ENCODE data around the gene CHAT.
"Not testable (repeated sequence)": the region's sequence is repeated elsewhere in the genome, so short reads cannot be mapped to it uniquely, and the experiment has no call there.

DNA sequence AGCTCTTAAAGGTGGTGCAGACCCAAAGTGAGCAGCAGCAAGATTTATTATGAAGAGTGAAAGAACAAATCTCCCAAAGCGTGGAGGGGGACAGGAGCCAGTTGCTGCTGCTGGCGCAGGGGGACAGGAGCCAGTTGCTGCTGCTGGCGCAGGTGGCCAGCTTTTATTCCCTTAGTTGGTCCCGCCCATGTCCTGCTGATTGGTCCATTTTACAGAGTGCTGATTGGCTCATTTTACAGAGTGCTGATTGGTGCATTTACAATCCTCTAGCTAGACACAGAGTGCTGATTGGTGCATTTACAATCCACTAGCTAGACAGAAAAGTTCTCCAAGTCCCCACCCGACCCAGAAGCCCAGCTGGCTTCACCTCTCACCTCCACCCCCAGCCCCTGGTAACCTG lies 68.6 kb downstream of the CHAT start:
- TF ChIP-seq, protein P1, sequence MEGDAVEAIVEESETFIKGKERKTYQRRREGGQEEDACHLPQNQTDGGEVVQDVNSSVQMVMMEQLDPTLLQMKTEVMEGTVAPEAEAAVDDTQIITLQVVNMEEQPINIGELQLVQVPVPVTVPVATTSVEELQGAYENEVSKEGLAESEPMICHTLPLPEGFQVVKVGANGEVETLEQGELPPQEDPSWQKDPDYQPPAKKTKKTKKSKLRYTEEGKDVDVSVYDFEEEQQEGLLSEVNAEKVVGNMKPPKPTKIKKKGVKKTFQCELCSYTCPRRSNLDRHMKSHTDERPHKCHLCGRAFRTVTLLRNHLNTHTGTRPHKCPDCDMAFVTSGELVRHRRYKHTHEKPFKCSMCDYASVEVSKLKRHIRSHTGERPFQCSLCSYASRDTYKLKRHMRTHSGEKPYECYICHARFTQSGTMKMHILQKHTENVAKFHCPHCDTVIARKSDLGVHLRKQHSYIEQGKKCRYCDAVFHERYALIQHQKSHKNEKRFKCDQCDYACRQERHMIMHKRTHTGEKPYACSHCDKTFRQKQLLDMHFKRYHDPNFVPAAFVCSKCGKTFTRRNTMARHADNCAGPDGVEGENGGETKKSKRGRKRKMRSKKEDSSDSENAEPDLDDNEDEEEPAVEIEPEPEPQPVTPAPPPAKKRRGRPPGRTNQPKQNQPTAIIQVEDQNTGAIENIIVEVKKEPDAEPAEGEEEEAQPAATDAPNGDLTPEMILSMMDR (IDR thresholded peaks at IDR 0.05; ENCODE audit: low read length): not testable (repeated sequence)
- TF ChIP-seq EZH2 (optimal IDR thresholded peaks at IDR 0.05; ENCODE audit: low read depth, low read length); EZH2phosphoT487 (IDR thresholded peaks at IDR 0.05; ENCODE audit: low read length): not testable (repeated sequence)
